LNCaP clone FGC (cell line): ENCODE measurements around the gene SUN2.

Experiments used
- DNase-seq: peaks from one replicate; pipeline ENCODE4 v3.0.0-alpha.2; 2011; ENCODE audit warnings: low read depth
- H3K4me3 ChIP-seq: 2 replicates; pipeline ENCODE4 v1.5.1; 2011; ENCODE audit warnings: mild to moderate bottlenecking, low read depth, low read length, control low read depth
- TF ChIP-seq, protein P1 (sequence below): IDR thresholded peaks from 2 replicates; pipeline ENCODE4 v1.5.1; 2012; ENCODE audit warnings: mild to moderate bottlenecking; ENCODE audit not compliant: control insufficient read depth, insufficient read depth; ENCODE audit errors: extremely low read depth

The SUN2 gene

GRCh38 chr22:38699143-38699542 lies 56.7 kb downstream of the SUN2 start:
- TF ChIP-seq, protein P1, sequence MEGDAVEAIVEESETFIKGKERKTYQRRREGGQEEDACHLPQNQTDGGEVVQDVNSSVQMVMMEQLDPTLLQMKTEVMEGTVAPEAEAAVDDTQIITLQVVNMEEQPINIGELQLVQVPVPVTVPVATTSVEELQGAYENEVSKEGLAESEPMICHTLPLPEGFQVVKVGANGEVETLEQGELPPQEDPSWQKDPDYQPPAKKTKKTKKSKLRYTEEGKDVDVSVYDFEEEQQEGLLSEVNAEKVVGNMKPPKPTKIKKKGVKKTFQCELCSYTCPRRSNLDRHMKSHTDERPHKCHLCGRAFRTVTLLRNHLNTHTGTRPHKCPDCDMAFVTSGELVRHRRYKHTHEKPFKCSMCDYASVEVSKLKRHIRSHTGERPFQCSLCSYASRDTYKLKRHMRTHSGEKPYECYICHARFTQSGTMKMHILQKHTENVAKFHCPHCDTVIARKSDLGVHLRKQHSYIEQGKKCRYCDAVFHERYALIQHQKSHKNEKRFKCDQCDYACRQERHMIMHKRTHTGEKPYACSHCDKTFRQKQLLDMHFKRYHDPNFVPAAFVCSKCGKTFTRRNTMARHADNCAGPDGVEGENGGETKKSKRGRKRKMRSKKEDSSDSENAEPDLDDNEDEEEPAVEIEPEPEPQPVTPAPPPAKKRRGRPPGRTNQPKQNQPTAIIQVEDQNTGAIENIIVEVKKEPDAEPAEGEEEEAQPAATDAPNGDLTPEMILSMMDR = no peak
- DNase-seq = no peak
- H3K4me3 ChIP-seq = peak overlapping the region; percentile 77

DNA sequence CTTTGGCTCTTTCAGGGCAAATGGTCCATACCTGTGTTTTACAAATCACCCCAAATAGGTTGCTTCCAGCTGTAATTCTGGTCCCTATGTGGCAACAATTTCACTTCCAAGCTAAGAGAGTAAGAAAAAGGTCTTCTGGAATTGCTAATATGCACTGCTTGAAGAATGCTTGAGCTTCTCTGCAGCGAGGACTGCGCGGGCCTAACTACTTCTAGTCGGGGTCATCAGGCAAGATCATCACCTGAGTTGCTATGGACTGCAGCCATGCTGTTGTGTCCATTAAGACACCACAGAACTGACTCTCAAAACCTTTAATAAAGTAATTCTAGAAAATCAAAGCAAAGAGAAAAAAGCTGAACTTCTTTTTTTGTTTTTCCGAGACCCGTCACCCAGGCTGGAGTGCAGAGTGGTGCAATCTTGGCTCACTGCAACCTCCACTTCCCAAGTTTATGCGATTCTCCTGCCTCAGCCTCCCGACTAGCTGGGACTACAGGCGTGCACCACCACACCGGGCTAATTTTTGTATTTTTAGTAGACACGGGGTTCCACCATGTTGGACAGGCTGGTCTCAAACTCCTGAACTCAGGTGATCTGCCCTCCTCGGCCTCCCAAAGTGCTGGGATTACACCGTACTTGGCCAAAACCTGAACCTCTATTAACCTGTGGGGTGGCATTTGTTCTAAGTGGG lies 57.2 kb downstream of the SUN2 start:
- DNase-seq = no peak
- TF ChIP-seq, protein P1 = no peak
- no peak overlapping the region for H3K4me3 ChIP-seq

GRCh38 chr22:38697425-38698089 lies 58.2 kb downstream of the SUN2 start:
- DNase-seq = no peak
- TF ChIP-seq, protein P1 = no peak
- H3K4me3 ChIP-seq = no peak overlapping the region

- no peak for DNase-seq
- TF ChIP-seq, protein P1 = no peak
- H3K4me3 ChIP-seq = no peak overlapping the region
These were observed 59.0 kb downstream of the SUN2 start for GRCh38 chr22:38696606-38697424.

DNA sequence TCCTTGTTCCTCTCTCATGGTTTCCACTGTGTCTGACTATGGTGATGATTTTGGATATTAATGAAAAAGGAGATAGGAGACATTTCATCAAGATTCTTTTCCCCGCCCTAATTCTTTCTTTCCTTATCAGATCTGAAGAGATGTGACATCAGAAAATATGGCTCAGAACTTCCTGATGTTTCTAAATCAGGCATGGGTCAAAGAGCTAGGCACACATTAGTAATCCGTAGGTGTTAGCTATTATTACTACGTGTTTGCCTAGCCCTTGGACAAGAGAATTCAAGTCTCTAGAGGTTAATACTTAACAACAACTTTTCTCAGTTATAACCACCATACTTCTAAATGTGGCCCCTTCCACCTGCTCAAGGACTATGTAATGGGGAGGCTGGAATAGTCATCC lies 60.9 kb downstream of the SUN2 start:
- TF ChIP-seq, protein P1 = no peak
- no peak for DNase-seq
- no peak overlapping the region for H3K4me3 ChIP-seq

GRCh38 chr22:38694049-38694448 lies 61.7 kb downstream of the SUN2 start:
- TF ChIP-seq, protein P1 = no peak
- no peak overlapping the region for H3K4me3 ChIP-seq
- DNase-seq = no peak
